Duodenal mucosa (tissue), 2 donors: ENCODE measurements around the gene ZC3H11A.

Source experiments
- H3K27ac ChIP-seq: one replicate; pipeline ENCODE4 v1.7.0; 2013; ENCODE audit warnings: low read depth, low read length
- H3K27me3 ChIP-seq, 2 donors: one replicate each; pipeline ENCODE4 v1.7.0; 2013; ENCODE audit warnings: low read length in 2 of 2, control low read depth in 1 of 2; ENCODE audit not compliant: insufficient read depth in 2 of 2, control insufficient read depth in 1 of 2
- H3K36me3 ChIP-seq, 2 donors: one replicate each; pipeline ENCODE4 v1.7.0; 2013; ENCODE audit warnings: low read length in 2 of 2, control low read depth in 1 of 2; ENCODE audit not compliant: insufficient read depth in 2 of 2, control insufficient read depth in 1 of 2
- H3K4me1 ChIP-seq, 2 donors: one replicate each; pipeline ENCODE4 v1.7.0; 2013; ENCODE audit warnings: low read length in 2 of 2, control low read depth in 1 of 2; ENCODE audit not compliant: insufficient read depth in 2 of 2, control insufficient read depth in 1 of 2
- H3K4me3 ChIP-seq, 2 donors: one replicate each; pipeline ENCODE4 v1.7.0; 2013; ENCODE audit warnings: low read length in 2 of 2, low read depth in 1 of 2
- H3K9ac ChIP-seq, 2 donors: one replicate each; pipeline ENCODE4 v1.7.0; 2013; ENCODE audit warnings: low read length in 2 of 2, low read depth in 1 of 2
- H3K9me3 ChIP-seq, 2 donors: one replicate each; pipeline ENCODE4 v1.7.0; 2013; ENCODE audit warnings: low read length in 2 of 2, control low read depth in 1 of 2; ENCODE audit not compliant: control insufficient read depth in 1 of 2

Gene ZC3H11A

DNA sequence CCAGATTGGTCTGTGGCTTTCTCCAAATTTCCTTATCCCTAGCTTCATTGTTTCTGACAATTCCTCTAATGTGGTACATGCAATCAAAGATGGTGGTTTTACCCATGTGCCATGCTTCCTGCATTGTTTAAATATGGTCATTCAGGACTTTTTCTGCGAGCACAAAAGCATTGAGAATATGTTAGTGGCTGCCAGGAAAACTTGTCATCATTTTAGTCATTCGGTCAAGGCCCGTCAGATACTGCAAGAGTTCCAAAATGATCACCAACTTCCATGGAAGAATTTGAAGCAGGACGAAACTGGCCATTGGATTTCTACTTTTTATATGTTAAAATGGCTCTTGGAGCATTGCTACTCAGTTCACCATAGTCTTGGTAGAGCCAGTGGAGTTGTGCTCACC lies 3.7 kb downstream of the ZC3H11A start:
- Histone ChIP-seq H3K27me3 (no peaks in the 10 kb centered on the region), H3K27ac (no peak overlapping the region), H3K36me3 (peaks cover 18 to 27% of the 10 kb centered on the region in 2 donors), H3K9ac (no peak overlapping the region), H3K4me1 (peaks cover 11 to 37% of the 10 kb centered on the region in 2 donors), H3K9me3 (no peaks in the 10 kb centered on the region), H3K4me3 (no peak overlapping the region)

DNA sequence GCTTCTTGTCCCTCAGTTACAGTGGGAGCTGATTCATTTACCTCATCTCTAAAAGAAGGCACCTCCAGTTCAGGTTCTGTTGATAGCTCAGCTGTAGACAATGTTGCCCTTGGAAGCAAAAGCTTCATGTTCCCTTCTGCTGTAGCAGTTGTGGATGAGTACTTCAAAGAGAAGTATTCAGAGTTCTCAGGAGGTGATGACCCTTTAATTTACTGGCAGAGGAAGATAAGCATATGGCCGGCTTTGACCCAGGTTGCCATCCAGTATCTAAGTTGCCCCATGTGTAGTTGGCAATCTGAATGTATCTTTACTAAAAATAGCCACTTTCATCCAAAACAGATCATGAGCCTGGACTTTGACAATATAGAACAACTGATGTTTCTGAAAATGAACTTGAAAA lies 4.5 kb downstream of the ZC3H11A start:
- Histone ChIP-seq H3K4me1 (peaks cover 11 to 37% of the 10 kb centered on the region in 2 donors), H3K36me3 (peaks cover 18 to 31% of the 10 kb centered on the region in 2 donors), H3K9me3 (no peaks in the 10 kb centered on the region), H3K27me3 (no peaks in the 10 kb centered on the region), H3K4me3 (no peak overlapping the region), H3K9ac (no peak overlapping the region), H3K27ac (no peak overlapping the region)

DNA sequence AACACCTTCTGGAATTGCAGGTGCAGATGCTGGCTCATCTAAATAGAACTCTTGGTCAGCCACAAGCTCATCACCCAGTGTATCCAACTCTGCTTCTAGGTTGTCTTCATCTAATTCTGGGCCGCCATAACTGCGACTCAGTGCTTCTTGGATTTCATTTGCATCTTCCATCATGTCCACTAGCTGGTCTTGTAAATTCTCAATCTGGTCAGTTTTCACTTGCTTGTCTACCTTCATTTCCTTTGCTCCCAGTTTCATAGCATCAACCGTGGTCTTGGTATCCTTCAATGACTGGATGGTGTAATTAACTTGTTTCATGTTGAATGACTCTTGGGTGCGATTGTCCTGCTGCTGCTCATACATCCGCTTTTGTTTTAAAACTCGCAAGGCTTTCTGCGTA lies 10.3 kb downstream of the ZC3H11A start:
- no peak overlapping the region for H3K9ac ChIP-seq
- no peaks in the 10 kb centered on the region for H3K9me3 ChIP-seq
- no peaks in the 10 kb centered on the region for H3K27me3 ChIP-seq
- H3K4me1 ChIP-seq: no peaks in the 10 kb centered on the region
- H3K27ac ChIP-seq: no peak overlapping the region
- peaks cover 5 to 39% of the 10 kb centered on the region in 2 donors for H3K36me3 ChIP-seq
- no peak overlapping the region for H3K4me3 ChIP-seq

GRCh38 chr1:203807196-203807595 lies 11.8 kb downstream of the ZC3H11A start:
- H3K9ac ChIP-seq: no peak overlapping the region
- no peaks in the 10 kb centered on the region for H3K9me3 ChIP-seq
- H3K27me3 ChIP-seq: no peaks in the 10 kb centered on the region
- peaks cover 5 to 37% of the 10 kb centered on the region in 2 donors for H3K36me3 ChIP-seq
- no peaks in the 10 kb centered on the region for H3K4me1 ChIP-seq
- H3K4me3 ChIP-seq: no peak overlapping the region
- no peak overlapping the region for H3K27ac ChIP-seq

- Histone ChIP-seq H3K27me3 (no peaks in the 10 kb centered on the region), H3K27ac (no peak overlapping the region), H3K9ac (no peak overlapping the region), H3K36me3 (peaks cover 8 to 41% of the 10 kb centered on the region in 2 donors), H3K9me3 (no peaks in the 10 kb centered on the region), H3K4me3 (no peak overlapping the region), H3K4me1 (no peaks in the 10 kb centered on the region)
These were observed 18.3 kb downstream of the ZC3H11A start for GRCh38 chr1:203813581-203814341.

GRCh38 chr1:203818399-203818798 lies 23.0 kb downstream of the ZC3H11A start:
- Histone ChIP-seq H3K4me3 (no peak overlapping the region), H3K9me3 (no peaks in the 10 kb centered on the region), H3K27me3 (no peaks in the 10 kb centered on the region), H3K27ac (no peak overlapping the region), H3K36me3 (peaks cover 20 to 74% of the 10 kb centered on the region in 2 donors), H3K4me1 (no peaks in the 10 kb centered on the region), H3K9ac (no peak overlapping the region)

DNA sequence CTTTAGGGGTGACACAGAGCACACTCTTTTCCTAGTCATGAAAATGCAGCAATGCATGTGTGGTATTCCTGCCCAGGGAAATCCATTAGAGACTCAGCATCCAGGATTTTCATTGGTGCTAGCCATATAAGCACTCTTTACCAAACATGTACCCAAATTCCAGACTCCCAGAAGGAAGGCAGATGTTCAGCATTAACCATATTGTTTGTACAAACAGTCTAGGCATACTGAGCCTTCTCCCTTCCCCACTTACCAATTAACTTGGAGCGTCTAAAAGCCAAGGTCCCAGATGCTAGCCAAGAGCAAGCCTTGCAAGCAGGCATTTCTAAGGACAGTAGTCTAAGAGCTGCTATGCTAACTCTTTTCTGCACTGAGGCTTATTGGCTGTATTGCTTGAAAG lies 27.9 kb downstream of the ZC3H11A start:
- H3K27me3 ChIP-seq: no peaks in the 10 kb centered on the region
- H3K27ac ChIP-seq: no peak overlapping the region
- H3K4me1 ChIP-seq: peaks cover 6 to 7% of the 10 kb centered on the region in 2 donors
- no peaks in the 10 kb centered on the region for H3K9me3 ChIP-seq
- peaks cover 23 to 70% of the 10 kb centered on the region in 2 donors for H3K36me3 ChIP-seq
- no peak overlapping the region for H3K9ac ChIP-seq
- H3K4me3 ChIP-seq: no peak overlapping the region

DNA sequence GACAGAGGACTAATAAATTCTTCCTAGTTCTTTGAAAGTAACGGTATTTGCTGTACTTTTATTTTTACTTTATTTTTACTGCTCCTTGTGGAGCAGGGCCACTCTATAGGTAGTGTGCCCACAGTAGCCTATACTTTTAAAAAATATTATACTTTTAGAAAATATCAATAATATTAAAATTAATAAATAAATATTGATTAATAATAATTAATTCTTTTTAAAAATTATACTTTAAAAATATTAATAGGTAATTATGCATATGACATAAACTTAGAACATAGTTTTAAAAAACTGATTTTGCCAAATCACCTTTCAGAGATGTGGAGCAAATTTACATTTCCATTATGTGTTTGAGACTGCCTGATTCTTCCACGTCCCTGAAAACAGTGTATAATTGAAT lies 30.8 kb downstream of the ZC3H11A start:
- H3K27ac ChIP-seq: no peak overlapping the region
- no peaks in the 10 kb centered on the region for H3K27me3 ChIP-seq
- H3K9me3 ChIP-seq: no peaks in the 10 kb centered on the region
- peaks cover 6 to 12% of the 10 kb centered on the region in 2 donors for H3K4me1 ChIP-seq
- no peak overlapping the region for H3K9ac ChIP-seq
- H3K36me3 ChIP-seq: peaks cover 44 to 64% of the 10 kb centered on the region in 2 donors
- no peak overlapping the region for H3K4me3 ChIP-seq

GRCh38 chr1:203828002-203828401 lies 32.6 kb downstream of the ZC3H11A start:
- Histone ChIP-seq H3K36me3 (peaks cover 43 to 67% of the 10 kb centered on the region in 2 donors), H3K4me1 (peaks cover 6 to 12% of the 10 kb centered on the region in 2 donors), H3K9ac (no peak overlapping the region), H3K9me3 (no peaks in the 10 kb centered on the region), H3K27ac (no peak overlapping the region), H3K27me3 (no peaks in the 10 kb centered on the region), H3K4me3 (no peak overlapping the region)

DNA sequence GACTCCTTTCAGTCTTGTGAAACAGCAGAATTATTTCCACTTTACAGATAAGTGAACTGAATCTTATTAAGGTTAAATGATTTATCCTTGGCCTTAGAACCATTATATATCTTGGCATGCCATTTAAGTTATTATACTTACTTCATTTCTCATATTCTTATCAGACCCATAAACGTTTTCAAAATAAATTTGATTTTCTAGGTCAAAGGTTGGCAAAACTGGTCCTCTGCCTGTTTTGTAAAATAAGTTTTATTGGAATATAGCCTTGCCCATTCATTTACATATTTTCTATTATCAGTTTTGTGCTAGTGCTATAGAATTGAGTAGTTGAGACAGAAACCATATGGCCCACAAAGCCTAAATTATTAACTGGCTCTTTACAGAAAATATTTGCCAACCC lies 33.1 kb downstream of the ZC3H11A start:
- H3K4me3 ChIP-seq: no peak overlapping the region
- peaks cover 38 to 62% of the 10 kb centered on the region in 2 donors for H3K36me3 ChIP-seq
- no peak overlapping the region for H3K27ac ChIP-seq
- H3K9ac ChIP-seq: no peak overlapping the region
- peaks cover 6 to 12% of the 10 kb centered on the region in 2 donors for H3K4me1 ChIP-seq
- H3K27me3 ChIP-seq: no peaks in the 10 kb centered on the region
- H3K9me3 ChIP-seq: no peaks in the 10 kb centered on the region
